Measurements from ENCODE around the gene MTERF4.

DNA sequence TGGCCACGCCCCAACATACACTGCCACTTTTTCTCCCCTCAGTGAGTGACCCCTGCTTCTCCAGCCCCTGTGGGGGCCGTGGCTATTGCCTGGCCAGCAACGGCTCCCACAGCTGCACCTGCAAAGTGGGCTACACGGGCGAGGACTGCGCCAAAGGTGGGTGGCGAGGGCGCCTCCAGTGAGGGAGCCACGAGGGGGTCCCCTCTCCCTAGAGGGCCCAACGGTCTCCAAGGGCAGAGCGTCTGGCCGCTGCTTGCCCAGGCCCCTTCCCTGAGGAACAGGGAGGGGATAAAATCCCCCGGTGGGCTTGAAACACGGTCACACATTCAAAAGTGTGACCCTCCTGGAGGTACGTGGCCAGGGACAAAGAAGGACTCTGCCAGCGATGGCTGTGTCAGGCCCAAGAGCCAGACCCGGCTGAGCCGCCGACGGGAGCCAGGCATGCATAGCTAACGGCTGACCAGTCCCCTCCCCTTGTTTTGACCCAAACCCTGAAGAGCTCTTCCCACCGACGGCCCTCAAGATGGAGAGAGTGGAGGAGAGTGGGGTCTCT lies 37.2 kb downstream of the MTERF4 start:
- TF ChIP-seq POLR2AphosphoS5 (IDR thresholded peaks at IDR 0.05) = no peak
- TF ChIP-seq, protein P1, sequence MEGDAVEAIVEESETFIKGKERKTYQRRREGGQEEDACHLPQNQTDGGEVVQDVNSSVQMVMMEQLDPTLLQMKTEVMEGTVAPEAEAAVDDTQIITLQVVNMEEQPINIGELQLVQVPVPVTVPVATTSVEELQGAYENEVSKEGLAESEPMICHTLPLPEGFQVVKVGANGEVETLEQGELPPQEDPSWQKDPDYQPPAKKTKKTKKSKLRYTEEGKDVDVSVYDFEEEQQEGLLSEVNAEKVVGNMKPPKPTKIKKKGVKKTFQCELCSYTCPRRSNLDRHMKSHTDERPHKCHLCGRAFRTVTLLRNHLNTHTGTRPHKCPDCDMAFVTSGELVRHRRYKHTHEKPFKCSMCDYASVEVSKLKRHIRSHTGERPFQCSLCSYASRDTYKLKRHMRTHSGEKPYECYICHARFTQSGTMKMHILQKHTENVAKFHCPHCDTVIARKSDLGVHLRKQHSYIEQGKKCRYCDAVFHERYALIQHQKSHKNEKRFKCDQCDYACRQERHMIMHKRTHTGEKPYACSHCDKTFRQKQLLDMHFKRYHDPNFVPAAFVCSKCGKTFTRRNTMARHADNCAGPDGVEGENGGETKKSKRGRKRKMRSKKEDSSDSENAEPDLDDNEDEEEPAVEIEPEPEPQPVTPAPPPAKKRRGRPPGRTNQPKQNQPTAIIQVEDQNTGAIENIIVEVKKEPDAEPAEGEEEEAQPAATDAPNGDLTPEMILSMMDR (IDR thresholded peaks at IDR 0.05) = no peak
- no peak for TF ChIP-seq POLR2A (IDR thresholded peaks at IDR 0.05)
